HG03103 (cell line): ENCODE measurements around the gene SCRN3.
"Not testable (repeated sequence)": the region's sequence is repeated elsewhere in the genome, so short reads cannot be mapped to it uniquely, and the experiment has no call there.

Experiments used
- ATAC-seq: cut with Tn5 transposase; IDR thresholded peaks from one replicate; pipeline ENCODE4 v1.9.1; 2021; ENCODE audit warnings: low read depth; ENCODE audit not compliant: unreplicated experiment

The SCRN3 gene, protein sequence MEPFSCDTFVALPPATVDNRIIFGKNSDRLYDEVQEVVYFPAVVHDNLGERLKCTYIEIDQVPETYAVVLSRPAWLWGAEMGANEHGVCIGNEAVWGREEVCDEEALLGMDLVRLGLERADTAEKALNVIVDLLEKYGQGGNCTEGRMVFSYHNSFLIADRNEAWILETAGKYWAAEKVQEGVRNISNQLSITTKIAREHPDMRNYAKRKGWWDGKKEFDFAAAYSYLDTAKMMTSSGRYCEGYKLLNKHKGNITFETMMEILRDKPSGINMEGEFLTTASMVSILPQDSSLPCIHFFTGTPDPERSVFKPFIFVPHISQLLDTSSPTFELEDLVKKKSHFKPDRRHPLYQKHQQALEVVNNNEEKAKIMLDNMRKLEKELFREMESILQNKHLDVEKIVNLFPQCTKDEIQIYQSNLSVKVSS

DNA sequence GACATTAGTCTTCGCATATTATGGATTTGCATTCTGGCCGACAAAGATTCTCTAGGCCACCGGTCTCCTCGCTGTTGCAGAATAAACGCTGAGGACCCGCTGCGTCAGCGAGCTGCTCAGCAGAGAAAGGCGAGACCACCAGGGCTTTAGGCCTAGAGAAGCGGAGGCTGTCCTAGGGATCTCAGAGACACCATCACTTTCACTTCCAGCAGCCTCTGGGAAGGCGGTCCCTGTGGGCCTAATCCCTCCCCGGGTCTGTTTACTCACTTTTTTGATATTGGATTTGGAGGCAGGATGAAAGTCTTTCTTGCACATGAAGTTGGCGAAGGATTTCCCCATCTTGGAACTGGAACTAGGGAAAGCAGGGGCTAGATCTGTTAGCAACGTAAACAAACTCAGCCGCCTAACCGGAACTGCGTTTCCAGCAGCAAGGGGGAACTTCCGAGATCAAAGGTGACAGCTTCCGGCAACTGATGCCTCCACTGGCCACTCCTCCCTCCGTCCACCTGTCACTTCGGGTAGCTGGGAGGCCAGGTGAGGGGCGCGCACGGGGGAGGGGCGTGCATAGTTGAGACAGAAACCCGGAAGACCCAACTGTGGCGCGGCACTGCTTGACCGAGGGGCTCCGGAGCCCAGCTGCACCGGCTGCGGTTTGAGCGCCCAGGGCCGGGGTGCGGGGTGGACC, at the start of gene SCRN3:
TSS of gene SCRN3 (plus strand) at position 447 of the 685 bp plus-strand sequence. CDS start 2,554 bp downstream, outside the sequence.
- ATAC-seq, result peak; percentile 90

DNA sequence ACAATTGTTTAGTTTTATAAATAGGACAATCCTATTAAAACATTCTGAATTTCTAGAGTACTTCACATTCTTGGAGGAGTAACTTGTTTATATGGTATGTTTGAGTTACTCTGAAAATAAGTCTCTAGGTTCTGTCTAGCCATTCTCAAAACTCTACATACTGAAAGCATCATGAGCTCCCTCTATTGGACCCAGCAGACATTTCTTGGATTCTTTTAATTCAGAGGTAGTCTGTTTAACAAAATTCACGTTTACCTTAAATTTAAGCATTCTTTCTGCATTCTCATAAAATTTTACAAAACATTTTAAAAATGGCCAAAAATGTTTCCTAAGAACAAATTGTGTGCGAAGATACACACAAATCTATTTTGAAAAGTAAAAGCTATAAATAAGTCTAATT, 45.5 kb upstream of the SCRN3 start:
- no peak for ATAC-seq

DNA sequence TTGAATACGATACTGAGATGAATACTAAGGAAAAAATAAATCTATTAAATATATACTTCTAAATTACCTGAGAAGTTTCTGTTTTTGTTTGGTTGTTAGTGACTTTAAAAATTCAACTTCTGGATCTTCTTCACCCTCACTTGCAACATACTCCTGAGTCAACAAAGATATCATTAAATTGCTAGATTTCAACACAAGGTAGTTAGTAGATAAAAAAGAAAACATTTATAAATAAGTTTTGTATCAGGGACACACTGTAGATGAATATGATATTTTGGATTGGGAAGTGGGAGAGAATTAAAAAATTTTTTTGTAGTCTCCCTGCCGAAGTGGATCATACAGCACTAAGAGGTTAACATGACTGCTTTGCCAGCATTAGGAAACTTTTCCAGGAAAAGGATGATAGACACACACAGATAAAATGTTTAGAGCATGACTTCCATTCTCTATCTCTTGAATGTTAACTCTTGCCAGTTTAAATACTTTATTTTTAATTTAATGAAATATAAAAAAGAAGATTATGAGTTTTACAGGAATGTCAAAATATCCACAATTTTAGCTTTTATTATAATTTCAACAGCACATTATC, 44.8 kb upstream of the SCRN3 start:
- ATAC-seq, result no peak

DNA sequence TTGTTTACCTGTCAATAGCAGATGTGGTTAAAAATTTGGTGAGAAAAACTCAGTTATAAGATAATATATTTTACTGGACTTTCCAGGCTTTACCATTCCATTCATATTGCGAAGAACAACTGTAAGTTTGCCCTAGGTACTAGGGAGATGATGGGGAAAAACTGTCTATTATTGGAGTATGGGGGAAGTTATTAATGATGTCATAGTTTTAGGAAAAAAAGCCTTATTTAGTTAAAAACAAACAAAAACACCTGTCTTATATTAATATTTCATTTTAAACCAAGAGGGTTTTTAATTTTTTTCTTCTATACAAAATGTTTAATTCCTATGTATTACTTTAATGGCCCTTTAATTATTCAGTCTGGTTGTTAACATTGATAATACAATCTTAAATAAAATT, 42.5 kb upstream of the SCRN3 start:
- no peak for ATAC-seq

DNA sequence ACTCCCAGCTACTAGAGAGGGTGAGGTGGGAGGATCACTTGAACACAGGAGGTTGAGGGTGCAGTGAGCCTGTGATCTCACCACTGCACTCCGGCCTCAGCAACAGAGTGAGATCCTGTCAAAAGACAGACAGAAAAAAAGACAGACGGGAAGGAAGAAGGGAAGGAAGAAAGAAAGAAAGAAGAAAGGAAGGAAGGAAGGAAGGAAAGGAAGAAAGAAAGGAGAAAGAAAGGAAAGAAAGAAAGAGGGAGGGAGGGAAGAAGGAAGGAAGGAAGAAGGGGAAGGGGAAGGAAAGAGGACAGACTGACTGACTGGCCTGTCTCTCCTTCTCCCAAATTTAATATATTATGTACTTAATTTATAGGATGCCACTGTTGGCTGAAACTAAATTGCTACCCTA, 39.2 kb upstream of the SCRN3 start:
- no peak for ATAC-seq

DNA sequence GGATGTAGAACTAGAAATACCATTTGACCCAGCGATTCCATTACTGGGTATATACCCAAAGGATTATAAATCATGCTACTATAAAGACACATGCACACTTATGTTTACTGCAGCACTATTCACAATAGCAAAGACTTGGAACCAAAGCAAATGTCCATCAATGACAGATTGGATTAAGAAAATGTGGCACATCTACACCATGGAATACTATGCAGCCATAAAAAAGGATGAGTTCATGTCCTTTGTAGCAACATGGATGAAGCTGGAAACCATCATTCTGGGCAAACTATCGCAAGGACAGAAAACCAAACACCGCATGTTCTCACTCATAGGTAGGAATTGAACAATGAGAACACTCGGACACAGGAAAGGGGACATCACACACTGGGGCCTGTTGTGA, 35.9 kb upstream of the SCRN3 start:
- not testable (repeated sequence) for ATAC-seq

DNA sequence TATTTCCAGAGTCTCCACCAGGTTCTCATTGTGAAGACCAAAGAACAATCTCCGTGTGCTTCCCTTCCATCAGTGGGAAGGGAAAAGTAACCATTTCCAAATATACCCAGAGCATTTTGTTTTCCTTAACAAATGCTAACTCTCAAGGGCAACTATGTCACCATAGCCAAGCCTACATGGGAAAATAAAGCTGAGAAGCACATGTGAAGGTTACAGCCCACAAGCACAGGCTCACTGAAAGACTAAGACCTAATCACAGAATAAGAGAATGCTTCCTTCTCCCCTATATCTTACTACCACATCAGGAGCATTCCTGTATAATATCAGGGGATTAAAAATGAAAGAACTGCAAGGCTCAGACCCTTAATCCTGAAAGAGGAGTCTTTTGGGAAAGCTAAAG, 32.6 kb upstream of the SCRN3 start:
- no peak for ATAC-seq

DNA sequence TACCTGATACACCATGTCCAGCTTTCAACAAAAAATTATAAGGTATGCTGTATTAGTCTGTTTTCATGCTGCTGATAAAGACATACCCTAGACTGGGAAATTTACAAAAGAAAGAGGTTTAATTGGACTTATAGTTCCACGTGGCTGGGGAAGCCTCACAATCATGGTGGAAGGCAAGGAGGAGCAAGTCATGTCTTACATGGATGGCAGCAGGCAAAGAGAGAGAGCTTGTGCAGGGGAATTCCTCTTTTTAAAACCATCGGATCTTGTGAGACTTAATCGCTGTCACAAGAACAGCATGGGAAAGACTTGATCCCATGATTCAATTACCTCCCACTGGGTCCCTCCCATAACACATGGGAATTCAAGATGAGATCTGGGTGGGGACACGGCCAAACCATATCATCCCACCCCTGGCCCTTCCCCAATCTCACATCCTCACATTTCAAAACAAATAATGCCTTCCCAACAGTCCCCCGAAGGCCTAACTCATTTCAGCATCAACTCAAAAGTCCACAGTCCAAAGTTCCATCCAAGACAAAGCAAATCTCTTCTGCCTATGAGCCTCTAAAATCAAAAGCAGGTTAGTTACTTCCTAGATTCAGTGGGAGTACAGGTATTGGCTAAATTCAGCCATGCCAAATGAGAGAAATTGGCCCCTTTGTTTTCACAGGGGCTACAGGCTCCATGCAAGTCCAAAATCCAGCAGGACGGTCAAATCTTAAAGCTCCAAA, 31.9 kb upstream of the SCRN3 start:
- ATAC-seq, result not testable (repeated sequence)

DNA sequence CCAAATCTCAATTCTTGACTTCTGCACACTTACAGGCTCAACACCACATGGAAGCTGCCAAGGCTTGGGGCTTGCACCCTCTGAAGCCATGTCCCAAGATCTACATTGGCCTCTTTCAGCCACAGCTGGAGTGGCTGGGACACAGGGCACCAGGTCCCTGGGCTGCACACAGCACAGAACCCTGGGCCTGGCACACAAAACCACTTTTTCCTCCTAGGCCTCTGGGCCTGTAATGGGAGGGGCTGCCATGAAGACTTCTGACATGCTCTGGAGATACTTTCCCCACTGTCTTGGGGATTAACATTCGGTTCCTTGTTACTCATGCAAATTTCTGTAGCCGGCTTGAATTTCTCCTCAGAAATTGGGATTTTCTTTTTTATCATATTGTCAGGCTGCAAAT, 30.9 kb upstream of the SCRN3 start:
- ATAC-seq, result no peak

DNA sequence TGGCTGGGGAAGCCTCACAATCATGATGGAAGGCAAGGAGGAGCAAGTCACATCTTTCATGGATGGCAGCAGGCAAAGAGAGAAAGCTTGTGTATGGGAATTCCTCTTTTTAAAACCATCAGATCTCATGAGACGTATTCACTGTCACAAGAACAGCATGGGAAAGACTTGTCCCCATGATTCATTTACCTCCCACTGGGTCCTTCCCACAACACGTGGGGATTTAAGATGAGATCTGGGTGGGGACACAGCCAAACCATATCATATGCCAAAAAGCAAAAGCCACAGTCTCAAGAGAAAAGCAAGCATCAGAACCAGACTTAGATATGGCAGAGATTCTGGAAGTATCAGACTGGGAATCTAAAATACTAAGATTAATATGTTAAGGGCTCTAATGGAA, 30.0 kb upstream of the SCRN3 start:
- no peak for ATAC-seq

DNA sequence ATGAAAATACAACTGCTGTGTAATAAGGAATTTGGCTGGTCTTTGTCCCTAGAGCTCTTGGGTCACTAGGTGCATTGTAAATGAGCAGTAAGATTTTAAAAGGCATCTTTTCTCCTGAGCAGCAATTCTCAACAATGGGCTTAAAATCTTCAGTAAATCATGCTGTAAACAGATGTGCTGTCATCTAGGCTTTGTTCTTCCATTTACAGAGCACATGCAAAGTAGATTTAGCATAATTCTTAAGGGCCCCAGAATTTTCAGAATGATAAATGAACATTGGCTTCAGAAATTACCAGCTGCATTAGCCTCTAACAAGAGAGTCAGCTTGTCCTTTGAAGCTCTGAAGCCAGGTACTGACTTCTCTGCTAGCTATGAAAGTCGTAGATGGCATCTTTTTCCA, 26.8 kb upstream of the SCRN3 start:
- ATAC-seq, result no peak

DNA sequence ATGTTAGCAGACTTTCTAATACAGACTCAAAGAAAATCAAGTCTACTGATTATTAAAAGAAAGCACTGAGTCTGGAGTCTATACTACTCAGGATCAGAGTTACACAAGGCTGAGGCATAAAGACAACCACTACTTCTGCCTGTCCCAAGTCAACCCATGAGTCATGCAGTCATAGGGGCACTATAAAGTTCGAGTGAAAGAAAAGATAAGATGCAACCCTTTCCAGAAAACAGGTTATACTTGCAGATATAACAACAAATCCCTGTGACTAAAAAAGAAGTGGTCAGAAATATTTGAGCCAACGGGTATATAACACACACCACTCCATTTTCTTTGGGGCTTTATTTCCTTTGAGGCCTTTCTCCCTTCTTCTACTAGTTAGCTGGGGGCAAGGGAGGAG, 18.6 kb upstream of the SCRN3 start:
- no peak for ATAC-seq

DNA sequence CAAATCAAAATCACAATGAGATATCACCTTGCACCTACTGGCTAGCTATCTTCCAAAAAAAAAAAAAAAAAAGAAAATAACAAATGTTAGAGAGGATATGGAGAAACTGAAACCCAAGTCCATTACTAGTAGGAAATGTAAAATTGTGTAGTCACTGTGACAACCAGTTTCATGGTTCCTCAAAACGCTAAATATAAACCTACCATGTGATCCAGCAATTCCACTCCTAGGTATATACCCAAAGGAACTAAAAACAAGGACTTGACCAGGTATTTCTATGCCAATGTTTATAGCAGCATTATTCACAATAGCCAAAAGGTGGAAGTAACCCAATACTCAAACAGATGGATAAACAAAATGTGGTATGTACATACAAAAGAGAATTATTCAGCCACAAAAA, 11.7 kb upstream of the SCRN3 start:
- no peak for ATAC-seq

DNA sequence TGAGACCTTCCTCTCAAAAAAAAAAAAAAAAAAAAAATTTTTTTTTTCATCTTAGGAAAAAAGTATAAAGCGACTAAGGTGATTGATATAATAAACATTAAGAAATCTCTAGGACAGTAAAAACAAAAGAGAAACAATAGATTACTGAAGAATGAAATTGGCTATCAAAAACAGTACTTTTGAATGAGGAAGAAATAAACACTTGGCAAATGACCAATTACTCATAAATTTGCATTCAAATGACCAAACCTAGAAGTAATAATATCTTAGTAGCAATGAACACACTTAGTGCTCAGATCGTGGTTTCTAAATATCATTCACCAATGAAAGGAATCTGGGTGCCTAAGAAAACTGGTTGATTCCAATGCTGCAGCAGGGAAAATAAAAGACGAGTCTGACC, 10.3 kb upstream of the SCRN3 start:
- no peak for ATAC-seq

DNA sequence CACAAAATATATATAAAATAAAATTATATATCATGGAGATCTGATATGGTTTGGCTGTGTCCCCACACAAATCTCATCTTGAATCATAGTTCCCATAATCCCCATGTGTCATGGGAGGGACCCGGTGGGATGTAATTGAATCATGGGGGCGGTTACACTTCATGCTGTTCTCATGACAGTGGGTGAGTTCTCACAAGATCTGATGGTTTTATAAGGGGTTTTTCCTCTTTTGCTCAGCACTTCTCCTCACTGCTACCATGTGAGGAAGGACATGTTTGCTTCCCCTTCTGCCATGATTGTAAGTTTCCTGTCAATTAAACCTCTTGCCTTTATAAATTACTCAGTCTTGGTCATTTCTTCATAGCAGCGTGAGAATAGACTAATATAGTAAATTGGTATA, 6.8 kb upstream of the SCRN3 start:
- not testable (repeated sequence) for ATAC-seq

DNA sequence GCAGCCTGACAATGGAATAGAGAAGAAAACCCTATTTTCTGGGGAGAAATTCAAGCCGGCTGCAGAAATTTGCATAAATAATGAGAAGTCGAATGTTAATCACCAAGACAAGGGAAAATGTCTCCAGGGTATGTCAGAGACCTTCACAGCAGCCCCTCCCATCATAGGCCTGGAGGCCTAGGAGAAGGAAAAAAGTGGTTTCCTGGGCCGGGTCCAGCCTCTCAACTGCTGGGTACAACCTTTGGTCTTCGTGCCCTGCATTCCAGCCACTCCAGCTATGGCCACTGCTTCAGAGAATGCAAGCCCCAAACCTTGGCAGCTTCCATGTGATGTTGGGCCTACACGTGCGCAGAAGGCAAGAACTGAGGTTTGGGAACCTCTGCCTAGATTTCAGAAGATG, 6.0 kb upstream of the SCRN3 start:
- ATAC-seq, result no peak

DNA sequence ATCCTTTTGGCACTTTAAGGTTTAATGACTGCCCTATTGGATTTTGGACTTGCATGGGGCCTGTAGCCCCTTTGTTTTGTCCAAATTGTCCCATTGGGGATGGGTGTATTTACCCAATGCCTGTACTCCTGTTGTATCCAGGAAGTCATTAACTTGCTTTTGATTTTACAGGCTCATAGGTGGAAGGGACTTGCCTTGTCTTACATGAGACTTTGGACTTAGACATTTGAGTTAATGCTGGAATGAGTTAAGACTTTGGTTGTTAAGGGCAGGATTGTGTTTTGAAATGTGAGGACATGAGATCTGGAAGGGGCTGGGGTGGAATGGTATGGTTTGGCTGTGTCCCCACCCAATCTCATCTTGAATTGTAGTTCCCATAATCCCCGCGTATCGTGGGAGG, 5.2 kb upstream of the SCRN3 start:
- ATAC-seq, result not testable (repeated sequence)

DNA sequence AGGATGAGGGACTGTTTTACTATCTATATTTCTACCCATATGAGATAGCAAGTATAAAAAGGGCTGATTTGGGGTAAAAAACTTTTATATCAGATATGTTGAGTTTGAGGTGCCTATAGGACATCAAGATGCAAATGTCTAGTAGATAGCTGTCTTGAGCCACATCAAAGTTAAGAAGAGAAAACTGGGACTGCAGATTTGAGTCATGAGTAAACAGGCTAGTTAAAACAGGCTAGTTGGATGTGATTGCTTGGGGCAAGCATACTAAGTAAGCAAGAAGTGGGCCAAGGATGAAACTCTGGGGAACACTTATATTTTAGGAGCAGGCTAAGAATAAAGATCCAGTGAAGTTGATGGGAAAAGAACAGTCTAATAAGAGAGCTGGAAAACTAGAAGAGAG, 2.8 kb upstream of the SCRN3 start:
- ATAC-seq, result no peak

DNA sequence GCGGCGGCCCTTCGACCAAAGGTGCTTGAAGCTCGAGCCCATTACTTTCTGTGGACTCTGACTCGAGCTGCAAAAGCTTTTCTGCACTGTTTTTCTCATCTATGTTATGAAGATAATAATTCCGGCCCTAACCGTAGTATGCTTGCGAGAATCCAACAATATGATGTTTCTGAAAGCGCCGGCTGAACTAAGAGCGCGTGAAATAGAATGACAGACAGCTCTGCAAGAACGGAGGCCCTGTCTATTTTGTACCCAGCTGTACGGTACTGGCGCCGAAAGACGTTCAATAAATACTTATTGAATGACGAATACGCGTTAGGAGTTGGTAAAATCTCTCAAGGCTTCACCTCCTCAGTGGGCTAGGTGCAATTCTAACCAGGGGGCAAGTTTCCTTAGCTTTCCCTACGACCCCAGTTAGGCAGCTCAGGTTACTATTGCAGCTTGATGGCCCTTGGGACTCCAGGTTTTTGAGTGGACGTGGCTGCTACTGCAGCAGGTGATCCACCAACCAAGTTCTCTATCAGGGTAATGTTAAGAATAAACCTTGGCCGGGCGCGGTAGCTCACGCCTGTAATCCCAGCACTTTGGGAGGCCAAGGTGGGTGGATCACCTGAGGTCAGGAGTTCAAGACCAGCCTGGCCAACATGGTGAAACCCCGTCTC, 570 bp downstream of the SCRN3 start:
- peak; percentile 13 for ATAC-seq

DNA sequence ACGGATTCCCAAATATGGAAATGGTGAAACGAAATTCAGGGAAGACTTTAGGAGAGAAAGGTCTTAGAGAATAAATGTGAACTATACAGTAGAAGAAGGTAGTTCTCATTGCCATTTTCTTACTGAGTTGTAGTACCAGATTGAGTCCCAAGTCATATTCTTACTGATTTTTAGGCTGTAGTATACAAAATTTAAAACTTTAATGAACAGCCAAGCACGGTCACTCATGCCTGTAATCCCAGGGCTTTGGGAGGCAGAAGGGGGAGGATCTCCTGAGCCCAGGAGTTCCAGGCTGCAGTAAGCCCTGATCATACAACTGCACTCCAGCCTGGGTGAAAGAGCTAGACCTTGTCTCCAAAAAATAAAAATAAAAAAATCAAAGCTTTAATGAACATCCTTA, 2.2 kb downstream of the SCRN3 start:
- no peak for ATAC-seq

DNA sequence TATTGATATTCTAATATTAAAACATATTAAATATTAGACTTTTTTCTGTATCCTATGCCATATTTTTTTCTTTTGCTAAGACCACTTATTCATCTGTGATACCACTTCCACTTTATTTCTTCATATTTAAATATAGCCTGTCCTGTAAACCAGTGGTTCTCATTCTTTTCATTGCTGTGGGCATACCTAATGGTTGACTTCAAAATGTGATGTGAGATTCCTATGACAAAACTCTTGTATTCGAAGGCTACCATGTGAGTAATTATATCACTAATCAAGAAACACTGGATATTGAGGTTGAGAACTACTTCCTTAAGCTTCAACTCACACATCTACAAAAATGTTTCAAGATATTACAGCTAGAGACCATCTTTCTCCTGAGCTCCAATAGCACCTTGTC, 3.6 kb downstream of the SCRN3 start:
- ATAC-seq, result no peak
